ENCODE data around the gene PFDN4.

- no peak for TF ChIP-seq EZH2 (IDR thresholded peaks at IDR 0.05; ENCODE audit: borderline replicate concordance, insufficient read depth, low read depth, low read length, poor library complexity, severe bottlenecking)
- TF ChIP-seq, protein P1, sequence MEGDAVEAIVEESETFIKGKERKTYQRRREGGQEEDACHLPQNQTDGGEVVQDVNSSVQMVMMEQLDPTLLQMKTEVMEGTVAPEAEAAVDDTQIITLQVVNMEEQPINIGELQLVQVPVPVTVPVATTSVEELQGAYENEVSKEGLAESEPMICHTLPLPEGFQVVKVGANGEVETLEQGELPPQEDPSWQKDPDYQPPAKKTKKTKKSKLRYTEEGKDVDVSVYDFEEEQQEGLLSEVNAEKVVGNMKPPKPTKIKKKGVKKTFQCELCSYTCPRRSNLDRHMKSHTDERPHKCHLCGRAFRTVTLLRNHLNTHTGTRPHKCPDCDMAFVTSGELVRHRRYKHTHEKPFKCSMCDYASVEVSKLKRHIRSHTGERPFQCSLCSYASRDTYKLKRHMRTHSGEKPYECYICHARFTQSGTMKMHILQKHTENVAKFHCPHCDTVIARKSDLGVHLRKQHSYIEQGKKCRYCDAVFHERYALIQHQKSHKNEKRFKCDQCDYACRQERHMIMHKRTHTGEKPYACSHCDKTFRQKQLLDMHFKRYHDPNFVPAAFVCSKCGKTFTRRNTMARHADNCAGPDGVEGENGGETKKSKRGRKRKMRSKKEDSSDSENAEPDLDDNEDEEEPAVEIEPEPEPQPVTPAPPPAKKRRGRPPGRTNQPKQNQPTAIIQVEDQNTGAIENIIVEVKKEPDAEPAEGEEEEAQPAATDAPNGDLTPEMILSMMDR (IDR thresholded peaks at IDR 0.05) = no peak
Observed at GRCh38 chr20:54165803-54166202, 42.1 kb upstream of the PFDN4 start.
